ENCODE measurements around the gene RBMS3.

GRCh38 chr3:29696311-29696710, 415.4 kb downstream of the RBMS3 start:
- TF ChIP-seq CTCF (conservative IDR thresholded peaks at IDR 0.05; ENCODE audit: low read length) (no peak), EZH2phosphoT487 (IDR thresholded peaks at IDR 0.05; ENCODE audit: borderline replicate concordance, low read depth, low read length) (no peak)

Data from OCI-LY7 (cell line).